Adipose tissue (tissue), 3 donors: ENCODE results near the gene COPS9. TPM values are rescaled to one million over a fixed set of nuclear protein-coding genes. Genes with fewer than 3 reads are reported as not detected.

Experiments
- H3K27ac ChIP-seq: one replicate; pipeline ENCODE4 v1.5.1; 2013; ENCODE audit warnings: low read depth, low read length
- WGBS, 3 donors: extraction: QIAGEN DNeasy Blood & Tissue Kit; methylation state at CpG; one replicate each; pipeline ENCODE4 v1.1.7; 2013; 5-methylcytosine and 5-hydroxymethylcytosine counted together
- polyA plus RNA-seq, 3 donors: library from polyadenylated mRNA; stranded (reverse); fragments of 200-250 nt; gene quantifications; one replicate each; pipeline ENCODE4 v1.2.3, GENCODE V29; 2013
- donor health status: healthy with polysubstance abuse.
- donor health status: Bipolar disorder and iron deficiency.
- donor health status: healthy.

Gene COPS9
- polyA plus RNA-seq, 3 donors = 149 to 446 (median 335) TPM

DNA sequence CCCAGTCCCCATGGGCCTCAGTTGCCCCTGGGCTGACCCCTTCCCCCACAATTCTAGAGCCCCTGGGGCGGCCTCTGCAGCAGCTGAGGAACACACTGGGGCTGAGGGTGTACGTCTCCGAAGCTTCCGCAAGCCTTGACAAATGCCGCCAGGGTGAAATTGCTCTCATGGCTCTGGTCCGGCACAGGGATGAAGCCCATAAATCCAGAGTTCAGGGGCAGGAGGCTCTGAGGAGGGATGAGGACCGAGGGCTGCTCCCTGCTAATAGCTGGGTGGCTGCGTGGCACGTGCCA, 31.4 kb upstream of the COPS9 start:
- WGBS, 3 donors = 76 to 85% (median 77%) methylated on average over 9 of the region's 9 CpGs
- no peak overlapping the region for H3K27ac ChIP-seq

DNA sequence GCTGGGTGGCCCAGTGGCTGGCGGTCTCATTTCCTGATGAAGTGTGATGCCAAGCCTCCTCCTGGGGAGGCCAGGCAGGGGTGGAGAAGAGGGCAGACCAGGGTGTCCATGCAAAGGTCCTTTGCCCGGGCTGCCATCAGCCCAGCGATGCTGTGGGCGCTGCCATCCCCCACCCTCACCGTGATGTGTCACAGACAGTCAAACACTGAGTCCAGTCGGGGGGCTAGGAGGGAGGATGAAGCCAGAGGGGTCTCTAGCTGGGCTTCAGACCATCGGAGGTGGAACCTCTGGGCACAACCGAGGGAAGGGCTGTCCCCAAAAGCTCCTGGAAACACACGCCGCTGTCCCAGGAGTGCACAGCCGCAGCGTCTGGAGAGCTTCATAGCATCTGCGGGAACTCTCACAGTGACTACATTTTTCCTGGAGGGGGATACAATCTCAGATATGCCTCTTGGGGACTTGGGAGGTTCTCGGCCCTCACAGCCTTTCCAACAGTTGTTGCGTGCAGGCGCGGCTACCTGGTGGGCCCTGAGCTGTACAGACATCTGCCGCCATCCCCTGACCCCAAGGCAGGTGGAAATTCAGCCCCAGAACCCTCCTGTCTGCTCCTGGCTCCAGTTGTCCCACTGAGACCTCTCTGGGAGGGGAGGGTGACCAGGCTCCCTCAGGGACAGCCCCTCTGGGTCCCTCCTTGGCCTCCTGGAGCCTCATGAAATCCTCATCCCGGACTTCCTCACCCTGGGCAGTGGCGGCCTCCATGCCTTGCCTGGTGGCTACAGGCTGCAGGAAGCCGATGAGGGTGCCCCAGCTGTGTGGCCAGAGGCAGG, 30.9 kb upstream of the COPS9 start:
- 75 to 89% (median 87%) methylated on average over 20 to 21 of the region's 21 CpGs for WGBS, 3 donors
- no peak overlapping the region for H3K27ac ChIP-seq

DNA sequence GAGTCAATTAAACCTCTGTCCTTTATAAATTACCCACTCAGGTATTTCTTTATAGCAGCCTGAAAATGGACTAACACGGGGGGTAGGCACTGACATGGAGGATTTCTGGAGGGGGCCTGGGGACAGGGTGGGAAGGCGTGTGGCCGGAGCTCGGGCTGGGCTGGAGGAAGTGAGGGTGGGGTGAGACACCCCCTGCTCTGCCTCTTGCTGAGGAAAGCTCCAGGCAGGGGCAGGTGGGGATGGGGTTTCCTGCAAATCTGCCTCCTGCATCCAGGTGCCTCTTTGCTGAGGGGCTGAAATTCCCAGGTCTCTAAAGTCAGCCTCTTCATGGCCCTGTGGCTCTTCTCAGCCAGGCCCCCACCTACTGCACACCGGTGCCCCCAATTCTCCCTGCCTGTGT, 30.1 kb upstream of the COPS9 start:
- 71 to 81% (median 77%) methylated on average over 5 of the region's 5 CpGs for WGBS, 3 donors
- H3K27ac ChIP-seq = no peak overlapping the region

DNA sequence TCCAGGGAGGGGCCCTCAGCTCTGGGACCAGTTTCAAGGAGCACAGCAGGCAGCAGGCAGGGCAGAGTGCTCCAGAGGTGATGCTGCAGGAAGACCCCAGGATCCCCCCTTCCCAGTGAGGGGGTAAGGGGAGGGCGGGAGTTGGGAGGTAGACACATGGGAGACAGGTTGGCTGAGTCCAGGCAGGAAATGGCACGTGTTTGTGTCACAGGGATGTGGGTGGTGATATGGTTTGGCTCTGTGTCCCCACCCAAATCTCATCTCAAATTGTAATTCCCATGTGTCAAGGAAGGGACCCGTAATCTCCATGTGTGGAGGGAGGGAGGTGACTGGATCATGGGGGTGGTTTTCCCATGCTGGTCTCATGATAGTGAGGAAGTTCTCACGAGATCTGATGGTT, 29.6 kb upstream of the COPS9 start:
- 42 to 52% (median 49%) methylated on average over 3 to 4 of the region's 4 CpGs for WGBS, 3 donors
- no peak overlapping the region for H3K27ac ChIP-seq

- WGBS, 3 donors = 81 to 87% (median 87%) methylated on average over 10 of the region's 10 CpGs
- no peak overlapping the region for H3K27ac ChIP-seq
These were observed 28.9 kb upstream of the COPS9 start for GRCh38 chr2:240165034-240165433.

DNA sequence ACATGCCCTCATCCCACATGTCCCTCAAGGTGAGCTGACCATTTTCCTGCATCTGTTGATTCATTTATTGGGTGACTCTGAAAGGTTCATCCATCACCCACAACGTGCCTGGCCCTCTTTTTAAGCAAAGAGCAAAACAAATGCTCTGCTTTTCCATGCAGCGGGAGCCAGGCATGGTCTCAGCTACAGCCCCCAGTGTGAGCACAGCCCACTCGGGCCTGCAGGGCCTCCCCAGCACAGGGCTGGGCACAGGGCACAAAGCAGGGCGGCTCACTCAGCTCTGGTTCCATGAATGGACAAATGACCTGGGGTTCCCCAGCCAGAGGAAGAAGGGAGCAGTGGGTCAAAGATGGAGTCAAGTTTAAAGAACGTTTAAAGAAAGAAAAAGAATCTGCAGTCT, 28.5 kb upstream of the COPS9 start:
- 49 to 65% (median 63%) methylated on average over 5 of the region's 5 CpGs for WGBS, 3 donors
- H3K27ac ChIP-seq = no peak overlapping the region

DNA sequence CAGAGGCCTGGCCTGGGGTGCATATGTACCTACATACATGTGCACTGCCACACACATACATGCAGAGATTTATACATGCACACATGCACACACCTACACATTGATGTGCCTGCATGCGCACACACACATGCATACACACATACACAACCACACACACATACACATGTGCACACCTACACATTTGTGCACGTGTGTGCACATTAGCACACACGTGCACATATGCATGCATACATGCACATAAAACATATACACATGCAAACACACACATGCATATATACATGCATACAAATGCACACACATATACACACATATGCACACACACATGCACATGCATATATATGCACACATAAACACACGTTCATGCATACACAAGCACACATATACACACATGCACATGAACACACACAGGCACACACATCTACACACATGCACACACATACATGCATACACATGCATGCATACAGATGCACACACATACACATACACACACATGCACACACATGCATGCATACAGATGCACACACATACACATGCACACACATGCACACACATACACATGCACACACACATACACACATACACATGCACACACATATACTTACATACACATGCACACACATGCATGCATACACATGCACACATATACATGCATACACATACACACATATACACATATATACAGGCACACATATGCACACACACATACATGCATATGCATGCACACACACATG, 27.9 kb upstream of the COPS9 start:
- H3K27ac ChIP-seq = no peak overlapping the region
- WGBS, 3 donors = 80 to 88% (median 85%) methylated on average over 4 of the region's 4 CpGs

GRCh38 chr2:240162939-240163714, 27.0 kb upstream of the COPS9 start:
- H3K27ac ChIP-seq = no peak overlapping the region
- WGBS, 3 donors = 61 to 63% (median 62%) methylated on average over 16 of the region's 16 CpGs

GRCh38 chr2:240162531-240162930, 26.4 kb upstream of the COPS9 start:
- 68 to 80% (median 71%) methylated on average over 6 of the region's 6 CpGs for WGBS, 3 donors
- H3K27ac ChIP-seq = no peak overlapping the region

GRCh38 chr2:240162032-240162431, 25.9 kb upstream of the COPS9 start:
- no peak overlapping the region for H3K27ac ChIP-seq
- 74 to 81% (median 75%) methylated on average over 5 of the region's 5 CpGs for WGBS, 3 donors

DNA sequence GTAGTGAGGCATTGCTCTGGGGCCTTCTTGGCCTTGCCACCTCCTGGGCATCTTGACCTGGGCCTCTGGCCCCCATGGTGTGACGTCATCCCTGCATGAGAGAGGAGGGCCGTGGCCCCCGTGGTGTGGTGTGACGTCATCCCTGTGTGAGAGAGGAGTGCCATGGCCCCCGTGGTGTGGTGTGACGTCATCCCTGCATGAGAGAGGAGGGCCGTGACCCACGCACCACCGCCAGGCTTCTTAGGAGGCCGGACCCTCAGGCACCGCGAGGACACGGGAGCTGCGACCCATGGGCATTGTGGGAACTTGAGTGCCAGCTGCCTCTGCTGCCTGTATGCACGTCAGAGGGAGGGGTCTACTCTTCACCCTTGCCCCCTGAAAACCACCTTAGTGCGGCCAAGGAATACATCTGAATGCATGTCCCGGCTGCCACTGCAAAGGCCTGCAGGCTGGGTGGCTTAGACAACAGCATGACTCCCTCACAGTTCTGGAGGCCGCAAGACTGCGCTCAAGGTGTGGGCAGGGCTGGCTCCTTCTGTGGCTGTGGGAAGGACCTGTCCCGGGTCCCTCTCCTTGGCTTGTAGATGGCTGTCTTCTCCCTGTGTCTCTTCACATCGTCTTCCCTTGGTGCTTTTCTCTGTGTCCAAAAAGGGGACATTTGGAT, 25.1 kb upstream of the COPS9 start:
- no peak overlapping the region for H3K27ac ChIP-seq
- 75 to 83% (median 80%) methylated on average over 21 of the region's 21 CpGs for WGBS, 3 donors

- WGBS, 3 donors = 80 to 91% (median 88%) methylated on average over 18 of the region's 18 CpGs
- no peak overlapping the region for H3K27ac ChIP-seq
These were observed 24.4 kb upstream of the COPS9 start for GRCh38 chr2:240160291-240161086.

- WGBS, 3 donors = 81 to 86% (median 83%) methylated on average over 21 of the region's 21 CpGs
- no peak overlapping the region for H3K27ac ChIP-seq
These were observed 23.2 kb upstream of the COPS9 start for GRCh38 chr2:240159251-240159839.

DNA sequence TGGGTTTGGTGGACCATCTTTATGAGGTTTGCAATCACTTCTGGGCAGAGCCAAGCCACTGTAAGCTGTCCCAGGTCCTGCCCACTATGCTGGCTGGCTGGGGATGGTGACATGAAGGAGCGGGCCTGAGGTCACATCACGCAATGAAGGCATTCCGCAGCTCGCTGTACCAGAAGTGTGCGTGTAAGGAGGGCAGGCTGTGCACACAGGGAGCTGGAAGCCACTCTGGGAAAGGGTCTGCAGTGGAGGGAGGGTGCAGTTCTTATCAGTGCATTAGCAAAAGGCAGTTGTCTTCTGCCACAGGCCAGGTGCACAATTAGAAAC, 21.0 kb upstream of the COPS9 start:
- H3K27ac ChIP-seq = no peak overlapping the region
- WGBS, 3 donors = 81 to 87% (median 86%) methylated on average over 5 of the region's 5 CpGs

GRCh38 chr2:240156435-240157146, 20.5 kb upstream of the COPS9 start:
- no peak overlapping the region for H3K27ac ChIP-seq
- WGBS, 3 donors = 75 to 80% (median 76%) methylated on average over 29 of the region's 29 CpGs

GRCh38 chr2:240155745-240156390, 19.8 kb upstream of the COPS9 start:
- WGBS, 3 donors = 68 to 80% (median 79%) methylated on average over 13 of the region's 13 CpGs

More at GRCh38 chr2:240155745-240156390, 19.8 kb upstream of the COPS9 start:
- H3K27ac ChIP-seq = no peak overlapping the region
